GM12878 (cell line): ENCODE measurements around the gene HTR1A. TPM values are rescaled to one million over a fixed set of nuclear protein-coding genes. Genes with fewer than 3 reads are reported as not detected.

Experiments
- ATAC-seq: fragments of 200-7000 bp; cut with Tn5 transposase; 3 replicates; pipeline ENCODE4 v1.9.1; 2020; ENCODE audit warnings: mild to moderate bottlenecking, moderate library complexity
- BruUV-seq: library from RNA; stranded (reverse); fragments of 400-500 nt; replicated peaks from 2 replicates; lab custom pipeline; 2021; lab: Mats Ljungman, UMichigan
- CTCF ChIA-PET: fragments of 300-600 bp; sonication (Branson Sonifier 250); formaldehyde crosslinking; extraction: SDS; loops from one replicate; lab custom pipeline; 2021; ENCODE audit warnings: inconsistent platforms; lab: Yijun Ruan, JAX
- POLR2A ChIA-PET: fragments of 350-600 bp; formaldehyde crosslinking; extraction: SDS; loops from one replicate; lab custom pipeline; 2021; ENCODE audit warnings: inconsistent platforms; lab: Charles Lee
- RAD21 ChIA-PET: fragments of 300-600 bp; sonication (Branson Sonifier 250); formaldehyde crosslinking; loops from one replicate; lab custom pipeline; 2023; ENCODE audit warnings: antibody characterized with exemption; ENCODE audit not compliant: unreplicated experiment; lab: Charles Lee
- SMC1A ChIA-PET: fragments of 300-600 bp; sonication (Branson Sonifier 250); formaldehyde crosslinking; loops from one replicate; lab custom pipeline; 2023; ENCODE audit not compliant: unreplicated experiment, uncharacterized antibody; lab: Charles Lee
- DNase-seq: peaks from one replicate; pipeline ENCODE4 v3.0.0-alpha.2; 2011; ENCODE audit warnings: low read depth, low spot score
- FAIRE-seq: peaks from 3 replicates; lab custom pipeline; 2011; peaks lifted over from hg19 to GRCh38; lab: Jason Lieb, UNC
- H2AFZ ChIP-seq: 2 replicates; pipeline ENCODE4 v1.6.0; 2011; ENCODE audit warnings: low read depth, low read length, control low read depth; ENCODE audit not compliant: control insufficient read depth
- H3K27ac ChIP-seq: 2 replicates; pipeline ENCODE4 v1.5.1; 2011; ENCODE audit warnings: control low read depth; ENCODE audit not compliant: control insufficient read depth, insufficient read depth
- H3K27me3 ChIP-seq, 2 experiments: replicated peaks in 1 of 2; 2 replicates each; pipeline versions ENCODE4 v1.6.0 to v1.6.1; 2011; ENCODE audit warnings: low read length in 1 of 2; ENCODE audit not compliant: control insufficient read depth in 2 of 2, insufficient read depth in 2 of 2
- H3K36me3 ChIP-seq, 2 experiments: 2 replicates each; pipeline ENCODE4 v1.5.1; 2011; ENCODE audit warnings: low read length in 1 of 2; ENCODE audit not compliant: control insufficient read depth in 2 of 2, insufficient read depth in 2 of 2
- H3K4me1 ChIP-seq: 2 replicates; pipeline ENCODE4 v1.6.1; 2011; ENCODE audit warnings: mild to moderate bottlenecking, low read length, moderate library complexity, mixed read lengths; ENCODE audit not compliant: control insufficient read depth, insufficient read depth
- H3K4me2 ChIP-seq: 2 replicates; pipeline ENCODE4 v1.6.0; 2011; ENCODE audit warnings: control low read depth; ENCODE audit not compliant: control insufficient read depth, insufficient read depth
- H3K4me3 ChIP-seq: fragments of 200-600 bp; sonication (generic); 2 replicates; pipeline ENCODE4 v1.5.1; 2016
- H3K79me2 ChIP-seq: 2 replicates; pipeline ENCODE4 v1.6.0; 2011; ENCODE audit warnings: low read length; ENCODE audit not compliant: control insufficient read depth, insufficient read depth
- H3K9ac ChIP-seq: 2 replicates; pipeline ENCODE4 v1.8.0; 2011; ENCODE audit warnings: low read length, control low read depth, mixed read lengths; ENCODE audit not compliant: control insufficient read depth, insufficient read depth
- H3K9me3 ChIP-seq: replicated peaks from 3 replicates; pipeline ENCODE4 v1.5.1; 2011; ENCODE audit warnings: mild to moderate bottlenecking, low read length; ENCODE audit not compliant: control insufficient read depth, insufficient read depth
- H4K20me1 ChIP-seq: 2 replicates; pipeline ENCODE4 v1.6.0; 2011; ENCODE audit not compliant: control insufficient read depth, insufficient read depth
- BMI1 ChIP-seq: fragments of 450-650 bp; IDR thresholded peaks from 2 replicates; pipeline ENCODE4 v1.6.1; 2016; ENCODE audit warnings: mild to moderate bottlenecking, moderate library complexity, borderline replicate concordance
- EGR1 ChIP-seq, 2 experiments: IDR thresholded peaks; 1 replicate in 1 of 2; 2 replicates in 1 of 2; pipeline ENCODE4 v1.6.1; 2011 to 2012; ENCODE audit warnings: low read depth in 2 of 2, low read length in 2 of 2, borderline replicate concordance in 1 of 2, mild to moderate bottlenecking in 1 of 2, moderate library complexity in 1 of 2
- EP300 ChIP-seq, 2 experiments: fragments of 150-350 bp in 1 of 2; IDR thresholded peaks; 2 replicates each; pipeline ENCODE4 v1.6.1; 2011 to 2012; ENCODE audit warnings: low read depth in 2 of 2, low read length in 2 of 2, borderline replicate concordance in 1 of 2, improper control_type of control experiment in 1 of 2, inconsistent platforms in 1 of 2; ENCODE audit not compliant: control insufficient read depth in 1 of 2
- GABPA ChIP-seq: IDR thresholded peaks from 2 replicates; pipeline ENCODE4 v1.6.1; 2014; ENCODE audit warnings: antibody characterized with exemption, low read depth, mild to moderate bottlenecking, inconsistent platforms
- HCFC1 ChIP-seq: fragments of 150-350 bp; IDR thresholded peaks from 2 replicates; pipeline ENCODE4 v1.6.1; 2014; ENCODE audit warnings: low read length
- KDM1A ChIP-seq: fragments of 200-600 bp; sonication (generic); IDR thresholded peaks from 2 replicates; pipeline ENCODE4 v1.6.1; 2016; ENCODE audit warnings: borderline replicate concordance
- NBN ChIP-seq: fragments of 450-650 bp; IDR thresholded peaks from 2 replicates; pipeline ENCODE4 v1.6.1; 2016
- NRF1 ChIP-seq: conservative IDR thresholded peaks from 2 replicates; pipeline ENCODE4 v1.6.1; 2011; ENCODE audit warnings: mild to moderate bottlenecking, low read depth, low read length, improper control_type of control experiment
- PAX5 ChIP-seq: IDR thresholded peaks from 2 replicates; pipeline ENCODE4 v1.6.1; 2011; ENCODE audit warnings: low read depth, low read length, borderline replicate concordance
- RCOR1 ChIP-seq: conservative IDR thresholded peaks from 2 replicates; pipeline ENCODE4 v1.6.1; 2012; ENCODE audit warnings: low read depth, low read length, improper control_type of control experiment
- SIX5 ChIP-seq: IDR thresholded peaks from 2 replicates; pipeline ENCODE4 v1.6.1; 2011; ENCODE audit warnings: mild to moderate bottlenecking, low read depth, low read length, moderate library complexity; ENCODE audit not compliant: severe bottlenecking
- SP1 ChIP-seq: IDR thresholded peaks from one replicate; pipeline ENCODE4 v1.6.1; 2011; ENCODE audit warnings: low read depth, low read length
- TCF3 ChIP-seq: IDR thresholded peaks from 2 replicates; pipeline ENCODE4 v1.6.1; 2012; ENCODE audit warnings: low read depth, mild to moderate bottlenecking, low read length, borderline replicate concordance; ENCODE audit not compliant: insufficient read depth
- YBX1 ChIP-seq: fragments of 450-650 bp; IDR thresholded peaks from 2 replicates; pipeline ENCODE4 v1.6.1; 2016; ENCODE audit warnings: antibody characterized with exemption
- ZNF207 ChIP-seq: fragments of 450-650 bp; IDR thresholded peaks from 2 replicates; pipeline ENCODE4 v1.6.1; 2014; ENCODE audit warnings: antibody characterized with exemption, mild to moderate bottlenecking, borderline replicate concordance
- ZNF24 ChIP-seq: fragments of 450-650 bp; IDR thresholded peaks from 2 replicates; pipeline ENCODE4 v1.6.1; 2017; ENCODE audit warnings: antibody characterized with exemption, mild to moderate bottlenecking
- WGBS: methylation state at CpG from one replicate; pipeline ENCODE4 v1.1.6; 2016; ENCODE audit warnings: low lambda C conversion rate; ENCODE audit not compliant: insufficient replicate concordance, insufficient coverage; ENCODE audit errors: missing lambda C conversion rate; 5-methylcytosine and 5-hydroxymethylcytosine counted together
- in situ Hi-C: fragments of 300-500 bp; cut with MboI; formaldehyde crosslinking; loops from 9 replicates; pipeline ENCODE4 v1.14.3; 2018; ENCODE audit warnings: mixed read lengths
- intact Hi-C: fragments of 100-400 bp; cut with micrococcal nuclease; formaldehyde crosslinking; loops from one replicate; pipeline ENCODE4 v1.14.2; 2022; ENCODE audit not compliant: unreplicated experiment
- polyA plus RNA-seq, 11 experiments: library from polyadenylated mRNA; depleted of rRNA in 4 of 11; unstranded in 6 of 11; stranded (reverse) in 5 of 11; fragments of >200 nt; fragmentation: Nextera tagmentation in 4 of 11; fragmentation: Illumina TruSeq in 1 of 11; extraction: Ambion mirVana in 4 of 11; extraction: Trizol in 1 of 11; gene quantifications; 1 replicate in 1 of 11; 2 replicates in 10 of 11; pipeline versions ENCODE4 v1.2.1 to v1.2.3, GENCODE V29; 2011 to 2016; ENCODE audit warnings: inconsistent platforms in 2 of 11, missing spikeins in 2 of 11, low read depth in 1 of 11
- total RNA-seq, 4 experiments: library from RNA; depleted of rRNA in 3 of 4; stranded (reverse); fragments of >200 nt in 3 of 4; fragmentation: Illumina TruSeq in 1 of 4; extraction: Trizol in 1 of 4; gene quantifications; 2 replicates each; pipeline versions ENCODE4 v1.2.1 to v1.2.3, GENCODE V29; 2013 to 2021
- TF ChIP-seq, protein P1 (sequence below): IDR thresholded peaks from 2 replicates; pipeline ENCODE4 v1.6.1; 2011; ENCODE audit warnings: low read depth, mild to moderate bottlenecking, low read length, moderate library complexity, borderline replicate concordance; ENCODE audit errors: extremely low read depth

The HTR1A gene
- total and polyA plus RNA-seq, 10 of the 15 experiments (the other 5 are each of a cell fraction or from before 2014, with no cell fraction given) = not detected

DNA sequence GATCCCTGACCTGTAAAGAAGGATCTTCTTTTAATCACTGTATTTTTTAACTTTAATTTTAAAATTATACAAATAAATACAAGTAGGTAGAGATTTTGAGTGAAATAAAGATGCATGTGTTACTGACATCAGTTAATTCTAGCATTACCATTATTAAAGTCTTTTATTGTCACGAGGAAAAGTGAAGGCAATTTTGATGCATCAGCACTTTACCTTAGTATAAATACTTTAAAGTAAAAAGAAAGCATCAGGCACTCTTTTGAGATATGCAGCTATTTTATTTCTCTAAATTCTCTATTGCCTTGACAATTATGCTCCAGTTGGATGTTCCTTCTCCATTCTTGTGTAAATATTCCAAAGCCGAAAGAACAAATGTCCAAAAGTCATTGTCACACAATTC, 4.6 kb downstream of the HTR1A start:
- no peak overlapping the region for H3K27ac ChIP-seq
- no peak overlapping the region for H2AFZ ChIP-seq
- intact Hi-C loops = no loop called here
- ATAC-seq (no peak), DNase-seq (no peak), FAIRE-seq (no peak)
- H3K9ac ChIP-seq = no peak overlapping the region
- no peaks in the 10 kb centered on the region for H3K36me3 ChIP-seq
- no peak overlapping the region for H3K4me2 ChIP-seq
- no peak for TF ChIP-seq YBX1
- TF ChIP-seq EGR1 (IDR thresholded peaks at IDR 0.05; ENCODE audit: borderline replicate concordance in 1 of 2, low read depth in 2 of 2, low read length in 2 of 2) = no peak
- no peak for TF ChIP-seq ZNF207
- no peak for TF ChIP-seq BMI1
- TF ChIP-seq SP1 = no peak
- no peak for TF ChIP-seq KDM1A
- TF ChIP-seq SIX5 = no peak
- no peak for TF ChIP-seq ZNF24
- no peak for TF ChIP-seq HCFC1
- TF ChIP-seq EP300 (IDR thresholded peaks at IDR 0.05; ENCODE audit: borderline replicate concordance in 1 of 2, control insufficient read depth in 1 of 2, low read depth in 2 of 2, low read length in 2 of 2) = no peak
- TF ChIP-seq NBN = no peak
- TF ChIP-seq RCOR1 = no peak
- TF ChIP-seq, protein P1, sequence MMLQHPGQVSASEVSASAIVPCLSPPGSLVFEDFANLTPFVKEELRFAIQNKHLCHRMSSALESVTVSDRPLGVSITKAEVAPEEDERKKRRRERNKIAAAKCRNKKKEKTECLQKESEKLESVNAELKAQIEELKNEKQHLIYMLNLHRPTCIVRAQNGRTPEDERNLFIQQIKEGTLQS = no peak
- TF ChIP-seq PAX5 = no peak
- TF ChIP-seq TCF3 = no peak
- no peak for TF ChIP-seq GABPA
- no peak for TF ChIP-seq NRF1
- SMC1A ChIA-PET = no interaction called here
- in situ Hi-C loops = loop anchor here (25.0 kb wide), 1 partner anchor 1495 kb away; no protein-coding TSS in a partner anchor
- no peaks in the 10 kb centered on the region; a peak in 1 of 4 replicates for H3K27me3 ChIP-seq
- BruUV-seq = no TSS peak
- no peaks in the 10 kb centered on the region for H3K9me3 ChIP-seq
- no peak overlapping the region for H3K4me3 ChIP-seq
- WGBS = 0% methylated on average over 2 of the region's 2 CpGs
- no peaks in the 10 kb centered on the region for H4K20me1 ChIP-seq
- POLR2A ChIA-PET = no interaction called here
- RAD21 ChIA-PET = no interaction called here
- CTCF ChIA-PET = no interaction called here
- H3K79me2 ChIP-seq = no peaks in the 10 kb centered on the region
- H3K4me1 ChIP-seq = no peaks in the 10 kb centered on the region
